ENCODE results near the gene MYH6.

- TF ChIP-seq, protein P1, sequence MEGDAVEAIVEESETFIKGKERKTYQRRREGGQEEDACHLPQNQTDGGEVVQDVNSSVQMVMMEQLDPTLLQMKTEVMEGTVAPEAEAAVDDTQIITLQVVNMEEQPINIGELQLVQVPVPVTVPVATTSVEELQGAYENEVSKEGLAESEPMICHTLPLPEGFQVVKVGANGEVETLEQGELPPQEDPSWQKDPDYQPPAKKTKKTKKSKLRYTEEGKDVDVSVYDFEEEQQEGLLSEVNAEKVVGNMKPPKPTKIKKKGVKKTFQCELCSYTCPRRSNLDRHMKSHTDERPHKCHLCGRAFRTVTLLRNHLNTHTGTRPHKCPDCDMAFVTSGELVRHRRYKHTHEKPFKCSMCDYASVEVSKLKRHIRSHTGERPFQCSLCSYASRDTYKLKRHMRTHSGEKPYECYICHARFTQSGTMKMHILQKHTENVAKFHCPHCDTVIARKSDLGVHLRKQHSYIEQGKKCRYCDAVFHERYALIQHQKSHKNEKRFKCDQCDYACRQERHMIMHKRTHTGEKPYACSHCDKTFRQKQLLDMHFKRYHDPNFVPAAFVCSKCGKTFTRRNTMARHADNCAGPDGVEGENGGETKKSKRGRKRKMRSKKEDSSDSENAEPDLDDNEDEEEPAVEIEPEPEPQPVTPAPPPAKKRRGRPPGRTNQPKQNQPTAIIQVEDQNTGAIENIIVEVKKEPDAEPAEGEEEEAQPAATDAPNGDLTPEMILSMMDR (IDR thresholded peaks at IDR 0.05): no peak
- no peak for TF ChIP-seq POLR2A (IDR thresholded peaks at IDR 0.05)
These were observed 30.2 kb downstream of the MYH6 start for GRCh38 chr14:23377573-23378563.

Measured in esophagus squamous epithelium (tissue), 4 donors.